ENCODE measurements around the gene TMEM201.

The TMEM201 gene

GRCh38 chr1:9605946-9606455 is 17.3 kb downstream of the TMEM201 start:
- no peak overlapping the region for H3K4me3 ChIP-seq (ENCODE audit: low read depth, low read length)
- TF ChIP-seq, protein P1, sequence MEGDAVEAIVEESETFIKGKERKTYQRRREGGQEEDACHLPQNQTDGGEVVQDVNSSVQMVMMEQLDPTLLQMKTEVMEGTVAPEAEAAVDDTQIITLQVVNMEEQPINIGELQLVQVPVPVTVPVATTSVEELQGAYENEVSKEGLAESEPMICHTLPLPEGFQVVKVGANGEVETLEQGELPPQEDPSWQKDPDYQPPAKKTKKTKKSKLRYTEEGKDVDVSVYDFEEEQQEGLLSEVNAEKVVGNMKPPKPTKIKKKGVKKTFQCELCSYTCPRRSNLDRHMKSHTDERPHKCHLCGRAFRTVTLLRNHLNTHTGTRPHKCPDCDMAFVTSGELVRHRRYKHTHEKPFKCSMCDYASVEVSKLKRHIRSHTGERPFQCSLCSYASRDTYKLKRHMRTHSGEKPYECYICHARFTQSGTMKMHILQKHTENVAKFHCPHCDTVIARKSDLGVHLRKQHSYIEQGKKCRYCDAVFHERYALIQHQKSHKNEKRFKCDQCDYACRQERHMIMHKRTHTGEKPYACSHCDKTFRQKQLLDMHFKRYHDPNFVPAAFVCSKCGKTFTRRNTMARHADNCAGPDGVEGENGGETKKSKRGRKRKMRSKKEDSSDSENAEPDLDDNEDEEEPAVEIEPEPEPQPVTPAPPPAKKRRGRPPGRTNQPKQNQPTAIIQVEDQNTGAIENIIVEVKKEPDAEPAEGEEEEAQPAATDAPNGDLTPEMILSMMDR (IDR thresholded peaks at IDR 0.05; ENCODE audit: insufficient read depth, low read depth, low read length, missing control alignments), result no peak
- no peak for DNase-seq (ENCODE audit: low read depth)

DNA sequence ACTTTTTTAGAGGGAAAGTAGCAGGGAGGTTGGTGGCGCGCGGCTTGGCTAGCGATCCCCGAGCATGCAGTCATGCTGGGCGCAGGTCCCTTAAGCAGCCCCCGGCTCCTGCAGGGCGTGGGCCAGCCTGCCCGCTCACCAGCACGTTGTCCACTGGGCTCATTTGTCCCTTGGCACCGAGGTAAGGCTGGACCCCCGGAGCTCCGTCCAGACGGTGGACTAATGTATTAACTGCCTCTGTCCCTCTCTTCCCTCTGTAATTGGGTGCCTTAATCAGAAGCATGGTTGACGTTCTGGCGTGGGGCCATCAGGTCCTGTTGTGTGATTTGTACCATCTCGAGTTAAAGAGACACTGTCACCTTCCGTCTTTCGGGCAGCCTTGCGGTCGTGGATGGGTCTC is 17.7 kb downstream of the TMEM201 start:
- no peak for DNase-seq (ENCODE audit: low read depth)
- H3K4me3 ChIP-seq (ENCODE audit: low read depth, low read length), result no peak overlapping the region
- TF ChIP-seq, protein P1 (IDR thresholded peaks at IDR 0.05; ENCODE audit: insufficient read depth, low read depth, low read length, missing control alignments), result no peak

GRCh38 chr1:9606948-9607347 is 18.2 kb downstream of the TMEM201 start:
- TF ChIP-seq, protein P1 (IDR thresholded peaks at IDR 0.05; ENCODE audit: insufficient read depth, low read depth, low read length, missing control alignments), result no peak
- no peak for DNase-seq (ENCODE audit: low read depth)
- no peak overlapping the region for H3K4me3 ChIP-seq (ENCODE audit: low read depth, low read length)

GRCh38 chr1:9607352-9607751 is 18.6 kb downstream of the TMEM201 start:
- H3K4me3 ChIP-seq (ENCODE audit: low read depth, low read length), result no peak overlapping the region
- TF ChIP-seq, protein P1 (IDR thresholded peaks at IDR 0.05; ENCODE audit: insufficient read depth, low read depth, low read length, missing control alignments), result no peak
- no peak for DNase-seq (ENCODE audit: low read depth)

DNA sequence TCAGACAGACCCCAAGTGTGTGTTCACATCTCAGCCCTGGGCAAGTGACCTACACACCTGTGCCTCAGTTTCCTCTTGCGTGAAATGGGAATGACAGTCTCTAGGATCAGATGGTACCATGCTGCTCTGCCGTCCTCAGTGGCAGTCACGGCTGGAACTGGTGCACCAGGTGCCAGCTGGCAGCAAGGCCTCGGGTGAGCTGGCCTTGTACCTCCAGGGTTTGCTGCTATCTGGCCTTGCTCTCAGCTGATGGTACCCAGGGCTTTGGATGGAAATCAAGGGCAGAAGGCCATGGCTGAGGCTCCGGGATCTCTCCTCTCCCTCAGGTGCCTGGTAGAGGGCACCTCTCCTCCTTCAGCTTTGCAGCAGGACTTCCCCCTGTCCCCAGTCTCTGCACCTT is 21.3 kb downstream of the TMEM201 start:
- no peak overlapping the region for H3K4me3 ChIP-seq (ENCODE audit: low read depth, low read length)
- TF ChIP-seq, protein P1 (IDR thresholded peaks at IDR 0.05; ENCODE audit: insufficient read depth, low read depth, low read length, missing control alignments), result no peak
- no peak for DNase-seq (ENCODE audit: low read depth)

DNA sequence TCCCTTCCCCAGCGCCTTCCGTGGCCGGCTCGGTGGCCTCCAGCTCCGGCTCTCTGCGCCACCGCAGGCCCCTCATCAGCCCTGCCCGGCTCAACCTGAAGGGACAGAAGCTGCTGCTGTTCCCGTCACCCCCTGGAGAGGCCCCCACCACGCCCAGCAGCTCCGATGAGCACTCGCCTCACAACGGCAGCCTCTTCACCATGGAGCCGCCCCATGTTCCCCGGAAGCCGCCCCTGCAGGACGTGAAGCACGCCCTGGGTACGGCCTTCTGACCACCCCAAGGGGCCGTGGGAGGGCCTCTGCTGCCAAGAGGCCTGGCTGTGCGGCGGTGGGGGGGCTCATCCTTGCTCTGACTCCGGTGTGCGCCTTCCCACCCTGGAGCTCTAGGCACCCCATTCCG is 21.8 kb downstream of the TMEM201 start:
- DNase-seq (ENCODE audit: low read depth), result no peak
- TF ChIP-seq, protein P1 (IDR thresholded peaks at IDR 0.05; ENCODE audit: insufficient read depth, low read depth, low read length, missing control alignments), result no peak
- H3K4me3 ChIP-seq (ENCODE audit: low read depth, low read length), result no peak overlapping the region

GRCh38 chr1:9611716-9612115 is 23.0 kb downstream of the TMEM201 start:
- no peak overlapping the region for H3K4me3 ChIP-seq (ENCODE audit: low read depth, low read length)
- DNase-seq (ENCODE audit: low read depth), result no peak
- TF ChIP-seq, protein P1 (IDR thresholded peaks at IDR 0.05; ENCODE audit: insufficient read depth, low read depth, low read length, missing control alignments), result no peak
